ELF-1 (cell line): ENCODE results near the gene SYCE3.
"Not testable (repeated sequence)": the region's sequence is repeated elsewhere in the genome, so short reads cannot be mapped to it uniquely, and the experiment has no call there.

Experiments used
- DNase-seq: peaks from one replicate; pipeline ENCODE4 v3.0.0-alpha.2; 2016; ENCODE audit warnings: low read depth, low spot score

The SYCE3 gene

DNA sequence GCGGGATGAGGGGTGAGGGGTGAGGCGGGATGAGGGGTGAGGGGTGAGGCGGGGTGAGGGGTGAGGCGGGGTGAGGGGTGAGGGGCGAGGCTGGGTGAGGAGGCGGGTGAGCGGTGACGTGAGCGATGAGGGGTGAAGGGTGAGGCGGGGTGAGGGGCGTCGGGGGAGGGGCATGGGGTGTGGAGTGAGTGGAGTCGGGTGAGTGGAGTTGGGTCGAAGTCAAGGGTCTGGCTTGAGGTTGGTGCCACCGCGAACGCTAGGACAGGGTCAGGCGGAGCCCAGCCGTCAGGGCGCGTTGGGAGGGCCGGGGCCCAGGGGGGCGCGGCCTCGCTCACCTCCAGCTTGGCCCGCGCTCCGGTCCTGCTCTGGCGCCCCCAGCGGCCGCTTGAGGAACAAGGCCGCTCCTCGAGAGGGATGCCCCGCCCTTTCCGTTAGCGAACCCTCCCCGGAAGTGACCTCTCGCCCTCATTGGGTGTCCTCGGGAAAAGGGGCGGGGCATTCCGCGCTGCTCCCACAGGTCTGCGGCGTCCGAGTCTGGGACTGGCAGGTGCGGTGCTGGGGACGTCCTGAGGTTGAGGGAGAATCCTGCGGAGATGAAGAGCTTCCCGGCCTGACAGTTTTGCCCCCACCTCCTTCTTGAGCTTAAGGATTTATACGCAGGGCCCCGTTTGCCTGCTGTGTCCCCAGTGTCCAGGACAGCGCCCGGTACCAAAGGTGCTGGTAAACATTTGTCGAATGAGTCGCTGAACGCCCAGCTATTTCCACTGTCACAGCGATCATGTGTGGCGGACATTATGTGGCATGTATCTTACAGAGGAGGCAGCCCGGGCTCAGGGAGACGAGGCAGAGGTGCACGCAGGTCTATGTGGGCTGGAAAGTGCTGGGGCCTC is at the start of gene SYCE3:
SYCE3 (minus strand) TSS at position 397 of the 890 bp plus-strand sequence. CDS start 6,514 bp downstream, outside the sequence.
- DNase-seq, result peak; percentile 98

DNA sequence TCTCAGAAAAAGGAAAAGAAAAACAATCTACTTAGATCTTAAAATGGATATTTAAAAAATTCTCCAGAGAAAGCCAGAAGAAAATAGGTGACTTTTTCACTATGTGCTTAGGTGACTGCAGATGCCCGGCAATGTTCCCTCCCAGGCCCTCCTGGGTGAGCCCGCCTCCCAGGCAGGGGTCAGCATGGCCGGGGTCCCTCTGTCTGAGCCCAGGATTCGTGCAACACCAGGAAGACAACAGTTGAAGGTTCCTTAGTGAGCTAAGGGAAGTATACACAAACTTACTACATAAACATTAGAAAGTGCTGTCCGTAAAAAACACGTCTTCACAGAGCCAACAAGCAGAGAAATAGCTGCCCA is 49.4 kb upstream of the SYCE3 start:
- no peak for DNase-seq

- no peak for DNase-seq
Measured at GRCh38 chr22:50611341-50612060, 48.8 kb upstream of the SYCE3 start.

- no peak for DNase-seq
Measured at GRCh38 chr22:50610581-50610980, 47.9 kb upstream of the SYCE3 start.

DNA sequence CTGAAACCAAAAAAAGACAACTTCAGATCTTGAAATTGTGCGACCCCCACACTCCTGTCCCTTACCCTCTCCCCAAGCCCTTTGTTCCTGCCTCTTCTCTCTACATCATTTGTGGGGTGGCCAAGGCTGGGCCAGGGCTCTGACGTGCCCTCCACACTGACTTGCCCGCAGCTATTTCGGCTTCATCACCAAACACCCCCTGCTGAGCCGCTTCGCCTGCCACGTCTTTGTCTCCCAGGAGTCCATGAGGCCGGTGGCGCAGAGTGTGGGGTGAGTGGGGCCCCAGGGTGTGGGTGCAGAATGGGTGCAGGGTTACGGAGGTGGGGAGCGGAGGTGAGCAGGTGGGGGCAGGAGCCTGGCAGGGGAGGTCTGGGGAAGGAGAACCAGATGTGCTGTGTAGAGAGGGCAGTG is 47.3 kb upstream of the SYCE3 start:
- no peak for DNase-seq

DNA sequence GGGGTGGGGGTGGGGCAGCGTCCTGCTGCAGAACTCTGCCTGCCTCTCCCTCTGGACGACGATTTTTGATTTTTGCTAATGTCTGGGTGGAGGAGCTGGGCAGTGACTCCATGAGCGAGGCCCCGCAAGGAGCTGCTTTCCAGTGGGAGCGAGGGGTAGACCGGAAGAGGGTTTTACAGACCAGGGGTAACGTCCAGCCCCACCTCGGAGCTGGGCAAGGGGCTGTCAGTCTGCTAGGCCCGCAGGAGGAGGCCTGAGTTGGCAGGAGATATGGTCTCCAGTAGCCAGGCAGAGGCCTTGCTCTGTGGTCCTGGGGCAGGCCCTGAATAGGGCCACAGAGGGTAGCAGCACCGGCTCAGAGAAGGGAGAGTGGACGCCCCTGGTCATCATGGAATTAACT is 46.9 kb upstream of the SYCE3 start:
- no peak for DNase-seq

DNA sequence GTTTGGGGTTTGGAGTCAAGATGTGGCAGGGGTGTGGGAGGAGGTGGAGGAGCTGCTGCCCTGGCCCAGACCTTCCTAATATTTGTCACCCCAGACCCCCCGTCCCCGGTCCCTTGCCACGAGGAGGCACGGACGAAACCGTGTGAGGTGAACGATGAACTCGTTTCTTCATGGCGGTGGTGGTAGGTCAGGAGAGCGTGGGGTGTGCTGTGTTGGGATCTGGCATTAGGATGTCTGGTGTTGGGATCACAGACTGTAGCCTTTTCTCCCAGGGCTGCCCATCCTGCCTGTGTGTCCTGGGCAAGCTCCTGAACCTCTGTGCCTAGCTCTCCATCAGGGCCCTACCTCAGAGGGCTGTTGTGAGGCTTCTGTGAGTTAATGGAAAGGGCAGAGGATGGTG is 46.3 kb upstream of the SYCE3 start:
- no peak for DNase-seq

DNA sequence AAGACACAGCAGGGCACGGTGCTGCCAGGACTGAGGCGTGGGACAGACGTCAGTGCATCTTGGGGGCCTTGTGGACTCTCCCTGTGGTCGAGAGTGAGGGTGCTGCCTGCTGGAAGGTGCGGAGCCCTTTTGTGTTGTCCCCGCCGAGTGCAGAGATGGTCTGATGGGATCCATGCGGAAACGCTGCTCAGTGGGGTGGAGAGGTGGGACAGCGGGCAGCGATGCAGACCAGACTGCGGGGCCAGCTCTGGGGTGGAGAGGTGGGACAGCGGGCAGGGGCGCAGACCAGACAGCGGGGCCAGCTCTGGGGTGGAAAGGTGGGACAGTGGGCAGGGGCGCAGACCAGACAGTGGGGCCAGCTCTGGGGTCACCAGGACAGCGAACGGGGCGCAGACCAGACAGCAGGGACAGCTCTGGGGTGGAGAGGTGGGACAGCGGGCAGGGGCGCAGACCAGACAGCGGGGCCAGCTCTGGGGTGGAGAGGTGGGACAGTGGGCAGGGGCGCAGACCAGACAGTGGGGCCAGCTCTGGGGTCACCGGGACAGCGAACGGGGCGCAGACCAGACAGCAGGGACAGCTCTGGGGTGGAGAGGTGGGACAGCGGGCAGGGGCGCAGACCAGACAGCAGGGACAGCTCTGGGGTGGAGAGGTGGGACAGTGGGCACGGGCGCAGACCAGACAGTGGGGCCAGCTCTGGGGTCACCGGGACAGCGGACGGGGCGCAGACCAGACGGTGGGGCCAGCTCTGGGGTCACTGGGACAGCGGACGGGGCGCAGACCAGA is 45.5 kb upstream of the SYCE3 start:
- DNase-seq, result not testable (repeated sequence)

DNA sequence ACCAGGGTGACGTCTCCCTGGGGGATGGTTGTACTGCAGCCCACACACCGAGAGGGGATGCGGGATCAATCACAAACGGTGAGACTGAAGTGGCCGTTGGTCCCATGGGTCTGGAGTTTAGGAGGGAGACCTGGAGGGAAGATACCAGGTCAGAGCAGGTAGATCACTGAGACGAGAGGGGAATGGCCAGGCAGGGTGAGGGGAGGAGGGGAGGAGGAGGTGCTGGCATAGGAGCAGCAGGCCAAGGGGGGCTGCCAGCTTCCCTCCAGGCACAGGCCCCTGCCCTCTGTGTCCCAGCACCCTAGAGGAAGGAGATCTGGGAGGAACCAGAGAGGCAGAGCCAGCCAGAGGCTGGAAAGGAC is 44.9 kb upstream of the SYCE3 start:
- DNase-seq, result no peak

DNA sequence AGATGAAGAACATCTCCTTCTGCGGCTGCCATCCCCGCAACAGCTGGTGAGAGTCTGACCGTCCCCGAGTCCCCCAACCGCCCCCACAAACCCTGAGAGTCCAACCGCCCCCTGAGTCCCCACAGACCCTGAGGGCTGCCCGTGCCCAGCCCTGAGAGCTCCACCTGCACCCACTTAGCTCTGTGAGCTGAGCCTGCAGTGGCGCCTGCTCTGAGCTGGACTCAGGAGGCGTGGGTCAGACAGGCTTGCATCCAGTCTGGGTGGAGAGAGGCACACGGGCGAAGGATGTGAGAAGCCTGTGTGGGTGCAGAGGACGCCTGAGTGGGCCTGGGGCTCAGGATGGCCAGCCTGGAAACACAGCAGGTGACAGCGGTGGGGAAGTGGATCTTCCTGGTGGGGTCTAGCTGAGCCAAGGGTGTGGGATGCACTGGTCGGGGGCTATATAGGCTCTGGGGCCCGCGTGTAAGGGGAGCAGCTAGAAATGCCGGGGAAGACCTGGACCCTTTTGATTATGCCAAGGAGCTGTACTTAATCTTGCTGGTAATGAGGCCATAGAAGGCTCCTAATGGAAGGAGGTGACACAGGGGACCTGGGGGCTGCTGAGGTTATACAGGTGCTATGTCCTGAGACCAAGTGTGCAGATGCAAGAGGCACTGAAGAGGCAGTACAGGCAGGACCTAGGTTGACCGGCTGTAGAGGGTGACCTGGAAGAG is 44.4 kb upstream of the SYCE3 start:
- DNase-seq, result no peak

- DNase-seq, result no peak
Measured at GRCh38 chr22:50606165-50606945, 43.6 kb upstream of the SYCE3 start.

DNA sequence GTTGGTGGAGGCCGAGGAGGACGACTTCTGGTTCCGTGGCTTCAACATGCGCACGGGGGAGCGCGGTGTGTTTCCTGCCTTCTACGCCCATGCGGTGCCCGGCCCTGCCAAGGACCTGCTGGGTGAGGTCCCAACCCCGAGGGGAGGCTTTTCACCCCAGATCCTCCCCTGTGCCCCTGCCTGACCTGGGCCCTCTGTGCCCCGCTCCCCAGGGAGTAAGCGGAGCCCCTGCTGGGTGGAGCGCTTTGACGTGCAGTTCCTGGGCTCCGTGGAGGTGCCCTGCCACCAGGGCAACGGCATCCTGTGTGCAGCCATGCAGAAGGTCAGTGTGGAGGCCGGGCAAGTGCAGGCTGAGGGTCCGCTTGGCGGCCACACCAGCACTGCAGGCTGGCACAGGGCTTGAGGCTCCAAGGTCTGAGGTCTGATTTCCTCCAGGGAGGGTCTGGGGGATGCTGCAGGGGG is 42.9 kb upstream of the SYCE3 start:
- no peak for DNase-seq

DNA sequence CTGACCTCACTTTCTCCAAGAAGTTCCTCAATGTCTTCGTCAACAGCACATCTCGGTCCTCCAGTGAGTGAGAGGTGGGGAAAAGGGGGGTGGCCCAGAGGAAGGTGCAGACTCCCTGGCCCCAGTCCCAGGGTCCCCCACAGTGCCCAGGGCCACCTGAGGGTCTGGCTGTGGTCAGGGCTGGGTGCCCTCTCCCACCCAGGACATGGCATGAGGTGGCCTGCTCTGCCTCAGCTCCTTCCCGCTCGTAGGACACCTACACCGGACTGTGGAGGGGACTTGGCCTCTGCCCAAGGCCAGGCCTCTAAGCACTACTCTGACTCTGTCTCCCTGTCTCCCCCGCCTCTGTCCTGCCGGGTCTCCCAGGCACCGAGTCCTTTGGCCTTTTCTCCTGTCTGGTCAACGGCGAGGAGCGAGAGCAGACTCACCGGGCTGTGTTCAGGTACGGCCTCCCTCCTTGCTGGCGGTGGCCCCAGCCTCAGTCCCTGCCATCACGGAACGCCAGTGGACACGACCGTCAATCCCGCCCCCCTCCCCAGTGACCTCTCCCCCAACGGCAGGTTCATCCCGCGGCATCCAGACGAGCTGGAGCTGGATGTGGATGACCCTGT is 42.4 kb upstream of the SYCE3 start:
- DNase-seq, result no peak

DNA sequence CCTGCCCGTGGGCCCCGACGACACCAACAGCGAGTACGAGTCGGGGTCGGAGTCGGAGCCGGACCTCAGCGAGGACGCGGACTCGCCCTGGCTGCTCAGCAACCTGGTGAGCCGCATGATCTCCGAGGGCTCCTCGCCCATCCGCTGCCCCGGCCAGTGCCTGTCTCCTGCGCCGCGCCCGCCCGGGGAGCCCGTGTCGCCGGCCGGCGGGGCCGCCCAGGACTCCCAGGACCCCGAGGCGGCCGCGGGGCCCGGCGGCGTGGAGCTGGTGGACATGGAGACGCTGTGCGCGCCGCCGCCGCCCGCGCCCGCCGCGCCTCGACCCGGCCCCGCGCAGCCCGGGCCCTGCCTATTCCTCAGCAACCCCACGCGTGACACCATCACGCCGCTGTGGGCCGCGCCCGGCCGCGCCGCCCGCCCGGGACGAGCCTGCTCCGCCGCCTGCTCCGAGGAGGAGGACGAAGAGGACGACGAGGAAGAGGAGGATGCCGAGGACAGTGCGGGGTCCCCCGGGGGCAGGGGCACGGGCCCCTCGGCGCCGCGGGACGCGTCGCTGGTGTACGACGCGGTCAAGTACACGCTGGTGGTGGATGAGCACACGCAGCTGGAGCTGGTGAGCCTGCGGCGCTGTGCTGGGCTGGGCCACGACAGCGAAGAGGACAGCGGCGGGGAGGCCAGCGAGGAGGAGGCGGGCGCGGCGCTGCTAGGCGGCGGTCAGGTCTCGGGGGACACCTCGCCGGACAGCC is 41.7 kb upstream of the SYCE3 start:
- no peak for DNase-seq

GRCh38 chr22:50603511-50604255 is 41.0 kb upstream of the SYCE3 start:
- no peak for DNase-seq

DNA sequence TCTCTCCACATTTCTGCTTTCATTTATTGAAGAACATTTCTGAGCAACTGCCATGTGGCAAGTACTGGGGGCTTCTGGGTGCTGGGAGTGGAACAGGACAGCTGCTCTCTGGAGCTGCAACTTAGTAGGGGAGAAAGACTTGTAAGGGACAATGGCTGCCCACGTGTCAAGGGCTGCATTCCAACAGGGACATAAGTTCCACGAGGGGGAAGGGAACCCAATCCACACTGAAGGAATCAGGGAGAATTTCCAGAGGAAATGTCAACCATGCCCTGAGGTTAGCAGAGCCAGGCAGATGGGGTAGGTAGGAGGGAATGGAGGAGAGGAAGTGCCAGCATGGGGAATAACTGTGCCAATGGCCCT is 39.6 kb upstream of the SYCE3 start:
- DNase-seq, result no peak

DNA sequence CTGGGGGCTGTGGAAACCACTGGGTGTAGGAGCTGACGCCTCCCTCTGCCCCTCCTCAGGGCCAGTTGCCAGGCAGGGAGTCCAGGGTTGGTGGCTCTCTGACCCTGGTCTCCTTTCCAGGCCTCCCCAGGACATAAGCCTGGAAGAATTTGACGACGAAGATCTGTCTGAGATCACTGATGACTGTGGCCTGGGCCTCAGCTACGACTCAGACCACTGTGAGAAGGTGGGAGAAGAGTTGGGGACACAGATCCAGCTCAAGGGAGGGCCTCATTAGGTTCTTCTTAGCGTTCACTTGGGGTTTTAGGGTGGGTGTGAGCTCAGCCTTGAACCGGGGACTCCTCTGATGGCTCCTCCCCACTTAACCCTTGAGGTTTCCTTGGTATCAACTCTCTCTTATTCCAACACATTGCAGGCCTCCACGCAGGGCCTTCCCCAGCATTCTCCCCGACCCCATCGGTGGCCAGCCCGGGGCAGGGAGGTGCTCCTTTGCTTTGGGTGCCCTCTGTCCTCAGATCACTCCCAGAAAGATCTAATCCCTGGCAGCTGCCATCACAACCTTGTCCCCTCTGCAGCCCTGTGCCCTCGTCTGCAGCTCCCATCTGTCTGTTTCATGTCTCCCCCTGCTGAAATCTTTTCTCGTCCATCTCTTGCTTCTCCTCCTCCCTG is 39.1 kb upstream of the SYCE3 start:
- DNase-seq, result no peak

DNA sequence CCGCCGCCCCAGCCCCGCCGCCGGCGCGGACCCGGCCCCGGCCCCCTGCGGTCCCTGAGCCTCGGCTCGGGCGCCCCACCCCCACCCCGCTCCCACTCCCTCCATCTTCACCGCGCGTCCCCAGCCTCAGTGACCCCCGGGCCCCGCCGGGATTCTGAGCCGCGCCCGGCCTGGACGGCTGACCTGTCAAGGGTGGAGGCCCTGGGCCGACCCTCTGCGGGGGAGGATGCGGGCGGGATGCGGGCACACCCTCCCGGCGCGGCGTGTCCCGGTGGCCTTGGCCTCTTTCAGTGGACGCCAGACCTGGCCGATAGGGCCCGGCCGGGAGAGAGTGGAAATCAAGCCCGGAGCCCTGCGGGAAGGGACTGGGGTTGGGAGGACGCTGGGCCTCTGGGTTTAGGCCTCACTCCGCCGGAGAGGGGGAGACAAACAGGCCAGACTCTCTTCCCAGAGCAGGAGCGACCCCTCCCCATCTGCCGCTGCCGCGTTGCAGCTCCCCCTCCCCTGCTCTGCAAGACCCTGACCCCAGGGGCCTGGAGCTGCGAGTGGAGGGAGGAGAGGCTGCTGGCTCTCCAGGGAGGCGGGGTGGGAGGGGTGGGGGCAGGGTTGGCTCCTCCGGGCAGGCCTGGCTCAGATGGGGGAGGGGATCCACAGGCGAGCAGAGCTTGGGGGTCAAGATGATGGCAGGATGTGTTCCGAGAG is 38.4 kb upstream of the SYCE3 start:
- DNase-seq, result no peak
